Neural cell (in vitro differentiated cells): ENCODE data around the gene FBXL17. TPM values are rescaled to one million over a fixed set of nuclear protein-coding genes. Genes with fewer than 3 reads are reported as not detected.

Source experiments
- H2AFZ ChIP-seq: fragments of 200-600, 300-800 bp; sonication (generic), shearing (Covaris generic); 2 replicates; pipeline ENCODE4 v1.6.0; 2014; ENCODE audit warnings: low read depth, mild to moderate bottlenecking, antibody characterized with exemption, low read length, moderate library complexity
- H3F3A ChIP-seq: fragments of 200-600 bp; shearing (Covaris generic); 2 replicates; pipeline ENCODE4 v1.6.1; 2016; ENCODE audit warnings: mild to moderate bottlenecking, moderate library complexity, mixed read lengths, antibody characterized with exemption, low read length; ENCODE audit not compliant: insufficient read depth, poor library complexity, severe bottlenecking
- H3K27ac ChIP-seq: fragments of 200-600, 300-800 bp; sonication (generic), shearing (Covaris generic); 2 replicates; pipeline ENCODE4 v1.5.1; 2014; ENCODE audit warnings: mild to moderate bottlenecking, low read length, moderate library complexity
- H3K27me3 ChIP-seq: fragments of 300-800, 200-600 bp; sonication (generic), shearing (Covaris generic); 2 replicates; pipeline ENCODE4 v1.6.0; 2014; ENCODE audit warnings: mild to moderate bottlenecking, low read depth, low read length, moderate library complexity; ENCODE audit not compliant: insufficient read depth
- H3K36me3 ChIP-seq: fragments of 300-800, 200-600 bp; sonication (generic), shearing (Covaris generic); 2 replicates; pipeline ENCODE4 v1.5.1; 2014; ENCODE audit warnings: mild to moderate bottlenecking, antibody characterized with exemption, low read length, moderate library complexity; ENCODE audit not compliant: insufficient read depth
- H3K4me2 ChIP-seq: fragments of 300-800, 200-600 bp; sonication (generic), shearing (Covaris generic); 2 replicates; pipeline ENCODE4 v1.6.0; 2014; ENCODE audit warnings: mild to moderate bottlenecking, low read length
- H3K4me3 ChIP-seq: fragments of 300-800, 200-600 bp; sonication (generic), shearing (Covaris generic); 2 replicates; pipeline ENCODE4 v1.5.1; 2014; ENCODE audit warnings: mild to moderate bottlenecking, low read length, moderate library complexity
- H3K79me2 ChIP-seq: fragments of 200-600 bp; shearing (Covaris generic); replicated peaks from 2 replicates; pipeline ENCODE4 v1.6.0; 2014; ENCODE audit warnings: mild to moderate bottlenecking, low read length, moderate library complexity; ENCODE audit not compliant: insufficient read depth
- H3K9ac ChIP-seq: fragments of 300-800, 200-600 bp; sonication (generic), shearing (Covaris generic); 2 replicates; pipeline ENCODE4 v1.6.1; 2016; ENCODE audit warnings: mild to moderate bottlenecking, low read length, mixed read lengths
- H3K9me2 ChIP-seq: fragments of 200-600 bp; shearing (Covaris generic); 2 replicates; pipeline ENCODE4 v1.6.1; 2016; ENCODE audit warnings: mild to moderate bottlenecking, low read length, mixed read lengths; ENCODE audit not compliant: insufficient read depth
- H3K9me3 ChIP-seq: fragments of 200-600, 300-800 bp; sonication (generic), shearing (Covaris generic); 2 replicates; pipeline ENCODE4 v1.6.1; 2016; ENCODE audit warnings: mild to moderate bottlenecking, mixed run types, low read length, moderate library complexity, mixed read lengths
- H4K20me1 ChIP-seq: fragments of 200-600 bp; shearing (Covaris generic); 2 replicates; pipeline ENCODE4 v1.6.1; 2016; ENCODE audit warnings: mild to moderate bottlenecking, mixed run types; ENCODE audit not compliant: insufficient read depth
- CTCF ChIP-seq: fragments of 450-650 bp; IDR thresholded peaks from 2 replicates; pipeline ENCODE4 v1.5.1; 2014; ENCODE audit warnings: antibody characterized with exemption, mild to moderate bottlenecking, moderate library complexity; ENCODE audit not compliant: poor library complexity, severe bottlenecking
- EP300 ChIP-seq: fragments of 450-650 bp; conservative IDR thresholded peaks from 2 replicates; pipeline ENCODE4 v1.6.1; 2014; ENCODE audit warnings: antibody characterized with exemption, mild to moderate bottlenecking, moderate library complexity; ENCODE audit not compliant: poor library complexity, severe bottlenecking
- EZH2 ChIP-seq: fragments of 200-600, 300-800 bp; shearing (Covaris generic), sonication (generic); IDR thresholded peaks from 2 replicates; pipeline ENCODE4 v1.6.1; 2014; ENCODE audit warnings: antibody characterized with exemption, low read length, borderline replicate concordance, mild to moderate bottlenecking; ENCODE audit not compliant: insufficient read depth, poor library complexity, severe bottlenecking
- MXI1 ChIP-seq: fragments of 450-650 bp; conservative IDR thresholded peaks from 2 replicates; pipeline ENCODE4 v1.6.1; 2014; ENCODE audit warnings: antibody characterized with exemption, mild to moderate bottlenecking; ENCODE audit not compliant: poor library complexity, severe bottlenecking
- POLR2AphosphoS5 ChIP-seq: IDR thresholded peaks from 2 replicates; pipeline ENCODE4 v1.6.1; 2012
- RAD21 ChIP-seq: fragments of 450-650 bp; conservative IDR thresholded peaks from 2 replicates; pipeline ENCODE4 v1.6.1; 2014; ENCODE audit warnings: antibody characterized with exemption, mild to moderate bottlenecking, moderate library complexity
- REST ChIP-seq: IDR thresholded peaks from 2 replicates; pipeline ENCODE4 v1.6.1; 2012; ENCODE audit warnings: borderline replicate concordance
- SMC3 ChIP-seq: fragments of 450-650 bp; conservative IDR thresholded peaks from 2 replicates; pipeline ENCODE4 v1.6.1; 2014; ENCODE audit warnings: antibody characterized with exemption, mild to moderate bottlenecking, moderate library complexity; ENCODE audit not compliant: poor library complexity
- TAF1 ChIP-seq: IDR thresholded peaks from 2 replicates; pipeline ENCODE4 v1.6.1; 2012; ENCODE audit warnings: low read depth
- polyA plus RNA-seq: library from polyadenylated mRNA; depleted of rRNA; stranded (reverse); fragments of >200 nt; gene quantifications from 2 replicates; pipeline ENCODE4 v1.2.3, GENCODE V29; 2014

The FBXL17 gene
- polyA plus RNA-seq, 1 donor from 2014 or later = 19.6 TPM

DNA sequence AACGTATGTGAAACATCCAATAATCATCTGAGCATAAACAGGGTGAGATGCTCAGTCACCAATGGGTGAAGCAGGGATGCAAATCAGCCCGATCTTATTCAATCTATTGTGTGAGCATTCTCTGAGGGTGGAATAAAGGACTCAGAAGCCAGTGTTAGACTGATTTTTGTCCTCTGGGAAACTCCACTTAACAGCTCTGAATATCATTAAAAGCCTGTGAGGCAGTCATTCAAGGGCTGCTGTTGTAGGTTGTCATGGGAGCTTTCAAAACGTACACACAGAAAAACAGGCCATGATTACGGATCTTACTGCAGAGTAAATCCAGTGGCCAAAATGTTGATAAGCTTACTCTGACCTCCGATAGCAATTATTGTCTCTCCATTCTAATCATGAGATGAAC is 444.7 kb downstream of the FBXL17 start:
- H3K4me2 ChIP-seq = peak overlapping the region; percentile 43
- peak overlapping the region; percentile 84 for H3K27ac ChIP-seq

GRCh38 chr5:107936515-107936914 is 445.4 kb downstream of the FBXL17 start:
- Histone ChIP-seq H3K4me3 (peak overlapping the region; percentile 35), H2AFZ (no peak overlapping the region), H3K4me2 (peak overlapping the region; percentile 27), H3F3A (no peaks in the 10 kb centered on the region), H3K9me3 (no peaks in the 10 kb centered on the region), H3K79me2 (no peaks in the 10 kb centered on the region), H3K36me3 (no peaks in the 10 kb centered on the region), H3K27ac (peak overlapping the region; percentile 84), H3K9me2 (no peaks in the 10 kb centered on the region), H4K20me1 (no peaks in the 10 kb centered on the region), H3K9ac (peak overlapping the region; percentile 43), H3K27me3 (no peaks in the 10 kb centered on the region)
- no peak for TF ChIP-seq REST
- TF ChIP-seq MXI1 = no peak
- TF ChIP-seq POLR2AphosphoS5 = no peak
- no peak for TF ChIP-seq EP300
- no peak for TF ChIP-seq TAF1
- TF ChIP-seq SMC3 = no peak
- TF ChIP-seq EZH2 = no peak
- TF ChIP-seq RAD21 = no peak

More for the DNA sequence above, 444.7 kb downstream of the FBXL17 start:
- Histone ChIP-seq H3K79me2 (no peaks in the 10 kb centered on the region), H3K9ac (peak overlapping the region; percentile 43), H3K4me3 (peak overlapping the region; percentile 35), H3K36me3 (no peaks in the 10 kb centered on the region), H3K9me2 (no peaks in the 10 kb centered on the region), H3F3A (no peaks in the 10 kb centered on the region), H3K9me3 (no peaks in the 10 kb centered on the region), H2AFZ (no peak overlapping the region), H3K27me3 (no peaks in the 10 kb centered on the region), H4K20me1 (no peaks in the 10 kb centered on the region)
- TF ChIP-seq EZH2 = no peak
- TF ChIP-seq RAD21 = peak; percentile 42
- TF ChIP-seq TAF1 = no peak
- TF ChIP-seq EP300 = peak; percentile 89
- TF ChIP-seq CTCF = no peak
- peak; percentile 62 for TF ChIP-seq POLR2AphosphoS5
- peak; percentile 66 for TF ChIP-seq REST
- peak; percentile 9 for TF ChIP-seq SMC3
- TF ChIP-seq MXI1 = no peak
